ENCODE data around the gene CREG2. TPM values are rescaled to one million over a fixed set of nuclear protein-coding genes. Genes with fewer than 3 reads are reported as not detected.

The CREG2 gene
- total RNA-seq, 1 donor, result 1.5 TPM

DNA sequence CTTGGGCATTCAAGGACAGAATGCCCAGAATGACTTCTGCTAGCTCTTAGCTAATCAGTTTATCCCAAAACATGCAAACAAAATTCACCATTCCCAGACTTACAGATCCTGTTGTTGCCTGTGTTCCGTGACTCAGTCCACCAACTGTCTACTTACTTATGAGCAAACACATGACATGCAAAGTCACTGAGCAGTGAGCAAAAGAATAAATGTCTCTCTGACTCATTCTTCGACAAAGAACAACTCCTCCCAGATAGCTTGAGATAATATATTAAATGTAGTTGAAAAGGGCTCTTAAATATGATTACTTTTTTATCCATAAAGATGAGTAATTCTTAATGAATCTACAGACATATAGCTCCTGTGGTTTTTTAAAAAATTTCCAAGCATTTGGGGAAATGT lies 9.0 kb upstream of the CREG2 start:
- DNase-seq (ENCODE audit: low read depth), result peak; percentile 91
- TF ChIP-seq, protein P1, sequence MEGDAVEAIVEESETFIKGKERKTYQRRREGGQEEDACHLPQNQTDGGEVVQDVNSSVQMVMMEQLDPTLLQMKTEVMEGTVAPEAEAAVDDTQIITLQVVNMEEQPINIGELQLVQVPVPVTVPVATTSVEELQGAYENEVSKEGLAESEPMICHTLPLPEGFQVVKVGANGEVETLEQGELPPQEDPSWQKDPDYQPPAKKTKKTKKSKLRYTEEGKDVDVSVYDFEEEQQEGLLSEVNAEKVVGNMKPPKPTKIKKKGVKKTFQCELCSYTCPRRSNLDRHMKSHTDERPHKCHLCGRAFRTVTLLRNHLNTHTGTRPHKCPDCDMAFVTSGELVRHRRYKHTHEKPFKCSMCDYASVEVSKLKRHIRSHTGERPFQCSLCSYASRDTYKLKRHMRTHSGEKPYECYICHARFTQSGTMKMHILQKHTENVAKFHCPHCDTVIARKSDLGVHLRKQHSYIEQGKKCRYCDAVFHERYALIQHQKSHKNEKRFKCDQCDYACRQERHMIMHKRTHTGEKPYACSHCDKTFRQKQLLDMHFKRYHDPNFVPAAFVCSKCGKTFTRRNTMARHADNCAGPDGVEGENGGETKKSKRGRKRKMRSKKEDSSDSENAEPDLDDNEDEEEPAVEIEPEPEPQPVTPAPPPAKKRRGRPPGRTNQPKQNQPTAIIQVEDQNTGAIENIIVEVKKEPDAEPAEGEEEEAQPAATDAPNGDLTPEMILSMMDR (IDR thresholded peaks at IDR 0.05; ENCODE audit: insufficient read depth, low read length), result no peak
- no peak overlapping the region for H3K4me3 ChIP-seq (ENCODE audit: low read depth, low read length)

DNA sequence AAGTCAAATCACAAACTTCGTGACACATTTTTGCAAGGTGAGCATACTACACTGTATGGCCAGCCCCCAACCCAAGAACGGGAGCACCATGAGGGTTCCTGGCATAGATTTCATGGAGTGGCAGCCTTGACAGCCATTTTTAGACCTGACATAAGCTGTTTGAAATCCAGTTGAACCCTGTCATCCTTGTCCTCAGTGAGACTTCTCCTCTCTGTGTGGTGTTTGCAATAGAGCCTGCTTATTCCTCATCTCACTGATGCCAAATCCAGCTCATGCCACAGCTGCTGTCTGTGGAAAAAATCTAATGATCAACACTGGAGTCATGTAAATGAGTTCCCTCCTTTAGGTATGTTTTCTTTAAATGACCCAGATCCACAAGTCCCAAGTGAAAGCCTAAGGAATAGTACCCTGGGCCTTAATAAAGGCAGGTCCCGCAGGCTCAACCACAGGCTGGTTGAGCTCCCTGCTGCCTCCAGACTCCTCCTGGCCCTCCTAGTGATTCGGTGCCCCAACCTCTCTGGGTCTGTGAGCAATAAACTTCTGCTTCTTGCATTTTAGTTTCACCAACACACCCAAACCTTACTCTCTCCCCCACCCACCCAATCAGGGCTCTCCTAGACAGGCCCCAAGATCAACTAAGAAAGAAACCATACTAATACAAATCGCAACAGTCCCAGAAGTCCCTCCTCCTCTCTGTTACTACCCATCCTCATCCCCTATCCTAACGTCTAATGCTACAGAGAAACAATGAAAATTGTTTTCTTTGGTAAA lies 8.4 kb upstream of the CREG2 start:
- DNase-seq (ENCODE audit: low read depth), result no peak
- no peak overlapping the region for H3K4me3 ChIP-seq (ENCODE audit: low read depth, low read length)
- TF ChIP-seq, protein P1 (IDR thresholded peaks at IDR 0.05; ENCODE audit: insufficient read depth, low read length), result no peak

DNA sequence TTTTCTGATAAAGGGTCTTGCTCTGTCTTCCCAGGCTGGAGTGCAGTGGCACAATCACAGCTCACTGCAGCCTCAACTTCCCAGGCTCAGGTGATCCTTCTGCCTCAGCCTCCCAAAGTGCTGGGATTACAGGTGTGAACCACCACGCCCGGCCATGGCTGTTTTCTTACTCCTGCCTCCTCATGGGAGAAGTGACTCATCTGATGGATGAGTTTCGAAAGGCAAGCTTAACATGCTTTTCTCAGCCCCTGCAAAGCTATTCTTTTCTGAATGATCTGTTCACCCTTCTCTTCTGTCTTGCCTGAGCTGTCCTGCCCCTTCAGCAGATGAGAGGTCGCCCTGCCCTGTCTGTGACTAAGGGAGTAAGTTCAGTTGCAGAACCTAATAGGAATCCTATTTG lies 929 bp upstream of the CREG2 start:
- H3K4me3 ChIP-seq (ENCODE audit: low read depth, low read length), result no peak overlapping the region
- DNase-seq (ENCODE audit: low read depth), result peak; percentile 51
- TF ChIP-seq, protein P1 (IDR thresholded peaks at IDR 0.05; ENCODE audit: insufficient read depth, low read length), result no peak

DNA sequence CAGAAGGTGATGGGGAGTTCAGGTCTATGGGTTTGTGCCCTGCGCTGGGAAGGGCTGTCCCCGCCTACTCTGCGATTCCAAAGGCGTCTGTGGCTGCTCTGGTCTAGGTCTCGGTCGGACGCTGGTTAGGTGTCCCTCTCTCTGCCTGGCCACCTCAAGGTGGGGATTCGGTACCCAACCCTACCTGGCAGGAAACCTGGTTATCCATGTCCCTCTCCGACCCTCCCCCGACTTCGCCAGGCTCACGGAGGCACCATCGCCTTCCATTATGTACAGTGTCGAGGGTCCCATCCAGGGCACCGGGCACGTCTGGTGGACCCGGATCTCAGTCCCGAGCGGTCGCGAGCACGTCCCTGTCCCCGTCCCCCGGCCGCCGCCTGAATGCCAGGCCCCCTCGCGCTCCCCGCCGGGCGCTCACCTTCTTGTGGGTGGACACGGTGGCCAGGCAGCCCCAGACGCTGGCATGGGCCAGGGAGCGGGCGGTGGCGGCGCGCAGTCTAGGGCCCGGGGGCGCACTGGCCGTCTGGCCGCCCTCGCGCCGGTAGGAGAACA lies 628 bp downstream of the CREG2 start:
- peak overlapping the region; percentile 68 for H3K4me3 ChIP-seq (ENCODE audit: low read depth, low read length)
- TF ChIP-seq, protein P1 (IDR thresholded peaks at IDR 0.05; ENCODE audit: insufficient read depth, low read length), result no peak
- no peak for DNase-seq (ENCODE audit: low read depth)

DNA sequence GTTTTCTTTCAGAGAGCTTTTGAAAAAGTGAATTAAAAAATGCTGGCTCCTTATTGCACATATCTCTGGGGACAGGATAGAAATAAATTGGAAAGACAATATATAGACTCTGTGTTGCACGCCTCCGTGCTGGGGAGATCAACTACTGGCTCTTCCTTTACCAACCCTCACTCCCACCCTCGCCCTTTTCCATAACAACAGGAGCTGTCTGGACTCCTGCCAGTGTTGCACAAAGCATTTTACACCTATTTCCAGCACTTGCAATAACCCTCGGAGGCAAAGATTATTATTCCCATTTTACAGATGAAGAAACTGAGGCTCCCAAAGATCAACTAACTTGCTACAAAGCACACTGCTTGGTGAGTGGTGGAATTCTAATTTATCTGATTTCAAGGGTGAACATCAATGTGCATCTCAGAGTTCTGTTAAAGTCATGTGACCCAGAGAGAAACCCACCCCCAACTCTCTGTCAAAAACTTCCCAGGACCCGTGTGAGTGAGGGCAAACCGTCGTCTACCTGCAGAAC lies 4.2 kb downstream of the CREG2 start:
- no peak for DNase-seq (ENCODE audit: low read depth)
- no peak overlapping the region for H3K4me3 ChIP-seq (ENCODE audit: low read depth, low read length)
- TF ChIP-seq, protein P1 (IDR thresholded peaks at IDR 0.05; ENCODE audit: insufficient read depth, low read length), result no peak

DNA sequence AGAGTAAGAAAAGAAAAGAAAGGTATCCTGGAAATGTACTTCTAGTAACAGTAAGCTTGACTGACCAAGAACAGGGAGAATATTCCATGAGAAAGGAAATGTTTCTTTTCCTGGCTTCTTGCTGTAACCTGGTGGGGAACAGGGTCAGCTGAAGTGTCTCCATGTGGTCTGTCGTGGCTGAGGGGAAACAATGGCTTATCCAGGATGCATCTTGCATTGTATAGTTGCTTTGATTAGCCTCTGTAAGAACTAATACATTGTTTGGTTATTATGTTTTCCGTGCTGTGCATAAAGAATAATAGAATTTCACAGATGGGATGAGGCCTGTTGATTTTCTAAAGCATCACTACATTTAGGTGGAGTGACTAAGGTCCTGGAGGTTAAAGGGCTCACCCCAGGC lies 4.9 kb downstream of the CREG2 start:
- TF ChIP-seq, protein P1 (IDR thresholded peaks at IDR 0.05; ENCODE audit: insufficient read depth, low read length), result no peak
- no peak overlapping the region for H3K4me3 ChIP-seq (ENCODE audit: low read depth, low read length)
- DNase-seq (ENCODE audit: low read depth), result no peak

Measured in fibroblast of the aortic adventitia (primary cell).